Left kidney (tissue), 2 donors: ENCODE measurements around the gene CREG2. TPM values are rescaled to one million over a fixed set of nuclear protein-coding genes. Genes with fewer than 3 reads are reported as not detected.

ENCODE experiments used
- DNase-seq: peaks from one replicate; pipeline ENCODE4 v3.0.0-alpha.2; 2013
- polyA plus RNA-seq: library from polyadenylated mRNA; unstranded; fragments of 120-200 nt; gene quantifications from one replicate; pipeline ENCODE4 v1.2.1, GENCODE V29; 2013; ENCODE audit not compliant: insufficient read length

CREG2 gene
- polyA plus RNA-seq, 1 donor: 0.65 TPM

DNA sequence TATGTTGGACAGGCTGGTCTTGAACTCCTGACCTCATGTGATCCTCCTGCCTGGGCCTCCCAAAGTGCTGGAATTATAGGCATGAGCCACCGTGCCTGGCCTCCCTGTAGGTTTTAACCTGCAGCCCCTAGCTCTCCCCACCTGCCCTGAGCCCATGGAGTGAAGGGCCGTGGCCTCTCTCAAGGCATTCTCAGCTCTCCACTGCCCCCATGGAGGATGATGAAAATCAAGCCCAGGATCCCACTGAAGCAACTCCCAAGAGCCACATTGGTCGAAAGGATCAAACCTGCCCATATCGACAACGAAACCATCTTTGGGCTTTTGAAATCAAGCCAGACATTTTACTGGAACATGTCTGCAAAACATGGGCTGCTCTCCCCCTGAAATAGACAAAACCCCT lies 22.4 kb upstream of the CREG2 start:
- DNase-seq: no peak

DNA sequence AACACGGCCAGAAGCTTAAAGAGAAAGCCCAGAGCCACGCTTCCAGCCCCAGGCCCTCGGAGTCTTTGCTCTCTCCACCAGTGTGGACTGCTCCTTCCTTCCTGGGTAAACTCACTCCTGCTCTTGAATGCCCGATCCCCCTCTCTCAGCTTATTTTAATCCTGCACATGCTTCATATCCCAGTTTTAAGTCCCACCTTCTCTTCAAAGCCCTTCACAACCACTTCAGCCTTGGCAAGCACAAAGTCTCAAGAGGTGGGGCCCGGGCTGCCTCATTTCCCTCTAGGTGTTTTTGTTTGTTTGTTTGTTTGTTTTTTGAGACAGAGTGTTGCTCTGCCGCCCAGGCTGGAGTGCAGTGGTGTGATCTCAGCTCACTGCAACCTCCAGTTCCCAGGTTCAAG lies 21.6 kb upstream of the CREG2 start:
- DNase-seq: no peak

DNA sequence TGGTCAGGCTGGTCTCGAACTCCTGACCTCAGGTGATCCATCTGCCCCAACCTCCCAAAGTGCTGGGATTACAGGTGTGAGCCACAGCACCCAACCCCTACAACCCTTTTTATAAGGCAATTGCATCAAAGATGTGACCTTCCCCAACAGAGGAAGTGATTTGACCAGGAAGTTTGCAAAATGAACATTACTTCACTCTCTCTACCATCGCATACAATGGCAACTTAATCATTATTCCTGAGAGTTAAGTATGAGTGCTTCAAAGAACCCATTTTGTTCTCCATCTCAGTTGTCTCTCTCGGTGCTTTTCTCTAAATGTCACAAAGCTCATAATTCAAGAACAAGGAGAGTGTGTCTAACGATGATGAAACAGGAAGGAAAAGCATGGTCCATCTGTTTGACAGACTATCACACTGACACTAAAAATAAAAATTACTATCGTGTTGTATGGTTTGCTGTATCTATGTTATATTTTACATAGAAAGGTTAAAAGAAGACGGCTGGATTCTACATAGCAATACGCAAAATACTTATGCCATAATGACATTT lies 18.1 kb upstream of the CREG2 start:
- no peak for DNase-seq

DNA sequence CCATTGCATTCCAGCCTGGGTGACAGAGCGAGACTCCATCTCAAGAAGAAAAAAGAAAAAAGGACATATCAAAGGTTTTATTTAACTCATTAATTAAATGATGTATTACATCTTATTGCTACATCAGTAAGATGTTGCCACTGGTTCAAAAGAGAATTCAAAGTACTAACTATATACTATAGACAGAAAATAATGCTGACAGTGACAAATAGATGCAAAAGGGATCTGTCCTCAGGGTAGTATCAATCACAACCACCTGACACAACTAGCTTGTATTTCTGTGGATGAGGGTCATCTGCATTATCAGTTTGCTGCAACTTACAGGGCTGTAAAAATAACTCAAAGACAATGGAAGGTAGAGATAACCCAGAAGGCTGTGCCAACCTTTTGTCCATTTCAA lies 16.4 kb upstream of the CREG2 start:
- no peak for DNase-seq

DNA sequence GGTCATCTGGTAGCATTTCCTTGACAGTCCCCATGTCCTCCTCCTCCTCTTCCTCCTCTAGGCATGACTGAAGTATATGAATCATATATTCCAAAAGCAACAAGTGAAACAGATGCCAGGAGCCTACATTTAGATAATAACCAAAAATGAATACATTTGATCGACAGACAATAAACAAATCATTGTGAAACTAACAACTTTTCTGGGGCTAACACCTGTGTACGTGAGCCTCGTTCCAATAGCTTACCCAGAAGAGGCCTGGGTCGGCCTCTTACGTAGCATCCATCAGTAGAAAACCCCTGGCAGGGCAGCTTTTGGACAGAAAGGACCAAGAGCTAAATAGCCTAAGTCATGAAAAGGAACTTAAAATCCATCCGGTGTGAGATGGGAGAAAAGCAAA lies 15.3 kb upstream of the CREG2 start:
- DNase-seq: no peak

DNA sequence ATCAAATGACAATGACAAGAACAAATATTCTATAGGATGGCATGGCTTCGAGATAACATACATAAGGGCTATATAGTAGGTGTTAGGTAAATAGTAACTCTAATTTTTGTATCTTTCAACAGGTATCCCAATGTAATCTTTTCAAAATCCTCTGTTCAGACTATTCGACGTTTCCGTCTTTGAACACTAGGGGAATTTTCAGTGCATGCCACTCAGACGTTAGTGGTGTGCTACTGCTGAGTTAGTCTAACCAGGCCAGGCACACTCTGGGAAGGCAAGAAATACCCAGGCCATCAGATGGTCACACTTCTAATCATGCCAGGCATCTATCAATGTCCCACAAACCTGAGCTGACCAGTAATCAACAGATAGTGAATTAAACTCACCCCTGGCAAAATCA lies 14.6 kb upstream of the CREG2 start:
- DNase-seq: no peak

DNA sequence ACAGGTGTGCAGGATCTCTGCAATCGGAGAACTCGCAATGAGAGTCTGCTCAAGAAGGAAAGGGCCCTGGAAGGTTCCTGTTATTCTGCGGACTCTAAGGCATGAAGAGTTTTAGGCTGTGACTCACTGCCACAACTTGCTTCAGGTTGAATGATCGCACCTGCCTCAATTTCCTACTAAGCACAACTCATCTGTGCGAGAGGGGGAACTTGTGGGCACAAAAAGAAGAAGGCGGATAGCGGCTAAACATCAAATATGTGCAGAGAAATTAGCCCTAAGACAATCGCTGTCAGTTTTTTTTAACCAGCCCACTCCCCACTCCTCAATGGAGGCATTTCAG lies 14.0 kb upstream of the CREG2 start:
- DNase-seq: no peak

DNA sequence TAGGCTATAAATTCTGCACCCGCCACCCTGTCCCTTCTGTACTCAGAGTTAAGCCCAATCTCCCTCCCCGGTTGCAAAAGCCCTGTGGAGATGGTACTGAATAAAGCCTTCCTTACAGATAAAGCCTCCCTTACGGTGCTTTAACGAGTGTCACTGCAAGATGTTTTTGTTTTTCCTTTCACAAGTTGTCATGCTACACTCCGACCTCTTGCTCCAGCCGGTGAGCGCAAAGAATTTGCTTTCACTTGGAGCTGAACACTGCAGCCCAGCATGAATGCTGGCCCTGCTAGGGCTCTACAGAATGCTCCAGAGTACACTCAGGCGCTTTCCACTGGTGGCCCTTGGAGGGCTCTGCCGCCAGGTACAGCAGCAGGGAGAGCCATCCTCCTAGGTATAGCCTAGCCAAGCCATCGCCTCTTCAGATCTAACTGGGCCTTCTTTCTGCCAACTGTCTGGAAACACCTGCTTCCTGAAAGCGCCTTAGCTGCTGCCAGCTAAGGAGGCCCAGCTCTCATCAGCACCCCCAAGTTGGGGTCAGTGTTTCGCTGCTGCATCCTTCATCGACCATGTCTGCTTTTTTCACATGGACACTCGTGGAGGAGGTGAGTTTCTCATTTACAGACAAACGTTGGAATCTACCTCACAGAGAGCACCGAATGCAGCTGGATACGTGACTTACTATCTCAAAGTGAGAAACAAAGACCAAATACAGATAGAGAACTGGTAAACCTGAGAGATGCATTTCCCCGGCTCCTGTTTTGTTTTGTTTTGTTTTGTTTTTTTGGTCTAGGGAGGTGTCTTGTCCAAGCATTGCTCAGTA lies 13.4 kb upstream of the CREG2 start:
- no peak for DNase-seq

DNA sequence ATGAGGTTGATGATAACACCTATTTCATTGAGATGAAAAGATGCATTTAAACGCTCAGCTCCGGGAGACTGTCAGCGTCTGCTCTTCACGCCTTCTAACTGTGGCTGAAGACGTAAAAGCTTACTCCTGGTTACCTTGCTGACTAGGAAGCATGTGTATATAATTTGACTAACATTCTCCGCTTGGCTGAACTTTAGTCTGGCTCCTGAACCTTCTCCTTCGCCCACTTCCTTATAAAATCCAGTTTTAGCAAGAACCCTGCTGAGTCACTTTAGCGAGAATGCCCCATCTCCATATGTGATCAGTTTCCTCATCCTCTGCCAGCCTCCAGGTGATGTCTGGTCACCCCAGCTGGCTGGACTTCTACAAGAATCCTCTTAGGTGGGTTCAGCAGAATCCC lies 12.7 kb upstream of the CREG2 start:
- DNase-seq: no peak

DNA sequence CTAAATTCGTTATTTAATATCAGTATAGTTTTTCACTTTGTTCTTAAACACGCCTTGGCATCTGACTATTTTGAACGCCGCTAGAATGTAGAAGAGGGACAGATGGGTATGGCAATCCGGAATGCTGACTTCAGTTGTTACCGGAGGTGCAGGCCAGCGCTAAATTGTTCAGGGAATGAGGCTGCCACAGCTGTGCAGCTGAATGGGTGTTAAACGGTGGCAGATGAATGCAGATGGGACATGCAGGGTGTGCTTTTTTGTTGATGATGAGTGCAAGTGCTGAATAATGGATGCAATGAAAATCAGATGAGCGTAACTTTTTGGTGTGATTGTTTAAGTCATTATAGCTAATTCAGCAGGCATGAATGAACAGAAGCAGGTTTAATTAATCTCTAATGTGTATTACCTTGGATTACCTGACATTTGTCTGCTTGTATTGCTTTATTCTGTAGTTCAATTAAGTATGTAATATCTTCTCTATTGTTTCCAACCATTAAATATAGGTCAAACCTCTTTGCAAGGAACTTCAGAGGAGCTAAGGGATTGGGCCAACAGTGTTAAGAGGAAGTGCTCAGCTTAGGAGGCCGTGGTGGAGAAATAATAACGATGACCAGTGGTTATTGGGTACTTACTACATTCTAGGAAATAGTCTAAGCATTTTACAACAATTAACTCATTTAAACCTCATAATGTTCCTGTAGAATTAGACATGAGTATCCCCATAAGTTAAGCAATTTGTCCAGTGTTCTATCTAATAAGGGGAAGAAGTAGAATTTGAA lies 11.9 kb upstream of the CREG2 start:
- no peak for DNase-seq

DNA sequence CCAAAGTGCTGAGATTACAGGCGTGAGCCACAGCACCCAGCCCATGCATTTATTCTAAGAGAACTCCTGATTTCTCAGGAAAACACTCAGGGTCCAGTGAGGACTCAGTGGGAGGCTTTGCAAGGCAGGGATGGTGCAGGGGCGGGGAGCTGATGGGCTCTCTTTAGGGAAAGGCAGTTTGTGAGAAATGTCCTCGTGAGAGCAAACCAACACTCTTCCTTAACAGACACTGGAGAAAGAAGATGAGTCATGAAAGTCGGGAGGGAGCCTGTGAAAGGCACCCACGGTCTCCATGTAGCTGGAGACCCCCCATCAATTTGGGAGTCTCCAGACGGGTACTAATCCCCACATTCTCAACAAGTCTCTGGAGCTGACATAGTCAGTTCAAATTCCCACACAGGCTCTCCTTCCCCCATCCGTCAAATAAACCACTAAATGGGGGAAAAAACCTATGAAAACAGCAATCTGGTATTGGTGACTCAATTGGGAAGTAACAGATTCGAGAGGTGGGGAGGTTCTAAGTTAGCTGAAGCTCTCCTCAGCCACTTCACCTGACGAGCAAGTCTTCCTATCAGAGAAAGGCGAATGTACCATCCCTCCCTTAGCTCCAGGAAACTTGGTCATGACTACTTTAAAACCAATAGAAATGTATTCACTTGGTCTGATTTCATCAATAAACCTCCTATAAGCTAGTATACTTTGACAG lies 11.0 kb upstream of the CREG2 start:
- no peak for DNase-seq

DNA sequence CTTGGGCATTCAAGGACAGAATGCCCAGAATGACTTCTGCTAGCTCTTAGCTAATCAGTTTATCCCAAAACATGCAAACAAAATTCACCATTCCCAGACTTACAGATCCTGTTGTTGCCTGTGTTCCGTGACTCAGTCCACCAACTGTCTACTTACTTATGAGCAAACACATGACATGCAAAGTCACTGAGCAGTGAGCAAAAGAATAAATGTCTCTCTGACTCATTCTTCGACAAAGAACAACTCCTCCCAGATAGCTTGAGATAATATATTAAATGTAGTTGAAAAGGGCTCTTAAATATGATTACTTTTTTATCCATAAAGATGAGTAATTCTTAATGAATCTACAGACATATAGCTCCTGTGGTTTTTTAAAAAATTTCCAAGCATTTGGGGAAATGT lies 9.0 kb upstream of the CREG2 start:
- DNase-seq: no peak

DNA sequence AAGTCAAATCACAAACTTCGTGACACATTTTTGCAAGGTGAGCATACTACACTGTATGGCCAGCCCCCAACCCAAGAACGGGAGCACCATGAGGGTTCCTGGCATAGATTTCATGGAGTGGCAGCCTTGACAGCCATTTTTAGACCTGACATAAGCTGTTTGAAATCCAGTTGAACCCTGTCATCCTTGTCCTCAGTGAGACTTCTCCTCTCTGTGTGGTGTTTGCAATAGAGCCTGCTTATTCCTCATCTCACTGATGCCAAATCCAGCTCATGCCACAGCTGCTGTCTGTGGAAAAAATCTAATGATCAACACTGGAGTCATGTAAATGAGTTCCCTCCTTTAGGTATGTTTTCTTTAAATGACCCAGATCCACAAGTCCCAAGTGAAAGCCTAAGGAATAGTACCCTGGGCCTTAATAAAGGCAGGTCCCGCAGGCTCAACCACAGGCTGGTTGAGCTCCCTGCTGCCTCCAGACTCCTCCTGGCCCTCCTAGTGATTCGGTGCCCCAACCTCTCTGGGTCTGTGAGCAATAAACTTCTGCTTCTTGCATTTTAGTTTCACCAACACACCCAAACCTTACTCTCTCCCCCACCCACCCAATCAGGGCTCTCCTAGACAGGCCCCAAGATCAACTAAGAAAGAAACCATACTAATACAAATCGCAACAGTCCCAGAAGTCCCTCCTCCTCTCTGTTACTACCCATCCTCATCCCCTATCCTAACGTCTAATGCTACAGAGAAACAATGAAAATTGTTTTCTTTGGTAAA lies 8.4 kb upstream of the CREG2 start:
- no peak for DNase-seq

DNA sequence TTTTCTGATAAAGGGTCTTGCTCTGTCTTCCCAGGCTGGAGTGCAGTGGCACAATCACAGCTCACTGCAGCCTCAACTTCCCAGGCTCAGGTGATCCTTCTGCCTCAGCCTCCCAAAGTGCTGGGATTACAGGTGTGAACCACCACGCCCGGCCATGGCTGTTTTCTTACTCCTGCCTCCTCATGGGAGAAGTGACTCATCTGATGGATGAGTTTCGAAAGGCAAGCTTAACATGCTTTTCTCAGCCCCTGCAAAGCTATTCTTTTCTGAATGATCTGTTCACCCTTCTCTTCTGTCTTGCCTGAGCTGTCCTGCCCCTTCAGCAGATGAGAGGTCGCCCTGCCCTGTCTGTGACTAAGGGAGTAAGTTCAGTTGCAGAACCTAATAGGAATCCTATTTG lies 929 bp upstream of the CREG2 start:
- DNase-seq: no peak

DNA sequence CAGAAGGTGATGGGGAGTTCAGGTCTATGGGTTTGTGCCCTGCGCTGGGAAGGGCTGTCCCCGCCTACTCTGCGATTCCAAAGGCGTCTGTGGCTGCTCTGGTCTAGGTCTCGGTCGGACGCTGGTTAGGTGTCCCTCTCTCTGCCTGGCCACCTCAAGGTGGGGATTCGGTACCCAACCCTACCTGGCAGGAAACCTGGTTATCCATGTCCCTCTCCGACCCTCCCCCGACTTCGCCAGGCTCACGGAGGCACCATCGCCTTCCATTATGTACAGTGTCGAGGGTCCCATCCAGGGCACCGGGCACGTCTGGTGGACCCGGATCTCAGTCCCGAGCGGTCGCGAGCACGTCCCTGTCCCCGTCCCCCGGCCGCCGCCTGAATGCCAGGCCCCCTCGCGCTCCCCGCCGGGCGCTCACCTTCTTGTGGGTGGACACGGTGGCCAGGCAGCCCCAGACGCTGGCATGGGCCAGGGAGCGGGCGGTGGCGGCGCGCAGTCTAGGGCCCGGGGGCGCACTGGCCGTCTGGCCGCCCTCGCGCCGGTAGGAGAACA lies 628 bp downstream of the CREG2 start:
- no peak for DNase-seq

DNA sequence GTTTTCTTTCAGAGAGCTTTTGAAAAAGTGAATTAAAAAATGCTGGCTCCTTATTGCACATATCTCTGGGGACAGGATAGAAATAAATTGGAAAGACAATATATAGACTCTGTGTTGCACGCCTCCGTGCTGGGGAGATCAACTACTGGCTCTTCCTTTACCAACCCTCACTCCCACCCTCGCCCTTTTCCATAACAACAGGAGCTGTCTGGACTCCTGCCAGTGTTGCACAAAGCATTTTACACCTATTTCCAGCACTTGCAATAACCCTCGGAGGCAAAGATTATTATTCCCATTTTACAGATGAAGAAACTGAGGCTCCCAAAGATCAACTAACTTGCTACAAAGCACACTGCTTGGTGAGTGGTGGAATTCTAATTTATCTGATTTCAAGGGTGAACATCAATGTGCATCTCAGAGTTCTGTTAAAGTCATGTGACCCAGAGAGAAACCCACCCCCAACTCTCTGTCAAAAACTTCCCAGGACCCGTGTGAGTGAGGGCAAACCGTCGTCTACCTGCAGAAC lies 4.2 kb downstream of the CREG2 start:
- no peak for DNase-seq

DNA sequence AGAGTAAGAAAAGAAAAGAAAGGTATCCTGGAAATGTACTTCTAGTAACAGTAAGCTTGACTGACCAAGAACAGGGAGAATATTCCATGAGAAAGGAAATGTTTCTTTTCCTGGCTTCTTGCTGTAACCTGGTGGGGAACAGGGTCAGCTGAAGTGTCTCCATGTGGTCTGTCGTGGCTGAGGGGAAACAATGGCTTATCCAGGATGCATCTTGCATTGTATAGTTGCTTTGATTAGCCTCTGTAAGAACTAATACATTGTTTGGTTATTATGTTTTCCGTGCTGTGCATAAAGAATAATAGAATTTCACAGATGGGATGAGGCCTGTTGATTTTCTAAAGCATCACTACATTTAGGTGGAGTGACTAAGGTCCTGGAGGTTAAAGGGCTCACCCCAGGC lies 4.9 kb downstream of the CREG2 start:
- DNase-seq: no peak

DNA sequence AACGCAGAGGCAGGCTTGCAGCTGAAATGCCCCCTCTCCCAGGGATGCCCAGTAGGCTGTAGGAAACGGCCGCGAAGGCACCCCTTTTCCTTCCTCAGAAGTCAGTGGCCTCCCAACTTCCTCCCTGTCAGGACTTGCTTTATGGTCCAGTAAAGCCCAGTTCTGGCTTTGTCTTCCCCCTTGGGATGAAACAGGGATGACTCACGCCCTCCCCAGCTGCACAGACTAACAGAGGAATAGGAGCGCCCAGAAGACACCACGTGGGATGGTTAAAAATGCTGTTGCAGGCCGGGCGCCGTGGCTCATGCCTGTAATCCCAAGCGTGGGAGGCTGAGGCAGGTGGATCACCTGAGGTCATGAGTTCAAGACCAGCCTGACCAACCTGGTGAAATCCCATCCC lies 6.9 kb downstream of the CREG2 start:
- no peak for DNase-seq

DNA sequence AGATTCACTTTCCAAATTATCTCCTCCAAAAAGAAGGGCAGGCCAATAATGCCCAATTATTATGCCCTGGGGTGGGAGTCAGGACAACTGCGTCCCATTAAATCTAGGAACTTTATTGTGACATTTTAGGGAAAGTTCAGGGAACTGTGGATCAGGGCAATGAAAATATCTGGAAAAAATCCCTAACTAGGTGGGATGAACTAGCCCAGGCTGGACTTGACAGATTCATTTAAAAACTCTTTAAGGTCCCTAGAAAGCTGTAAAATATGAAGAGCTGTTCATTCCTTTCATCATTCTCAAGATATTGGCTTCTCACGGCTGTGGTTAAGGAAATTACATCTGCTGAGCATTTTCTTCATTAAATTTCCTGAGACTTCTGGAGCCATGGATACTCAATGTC lies 8.2 kb downstream of the CREG2 start:
- DNase-seq: no peak

DNA sequence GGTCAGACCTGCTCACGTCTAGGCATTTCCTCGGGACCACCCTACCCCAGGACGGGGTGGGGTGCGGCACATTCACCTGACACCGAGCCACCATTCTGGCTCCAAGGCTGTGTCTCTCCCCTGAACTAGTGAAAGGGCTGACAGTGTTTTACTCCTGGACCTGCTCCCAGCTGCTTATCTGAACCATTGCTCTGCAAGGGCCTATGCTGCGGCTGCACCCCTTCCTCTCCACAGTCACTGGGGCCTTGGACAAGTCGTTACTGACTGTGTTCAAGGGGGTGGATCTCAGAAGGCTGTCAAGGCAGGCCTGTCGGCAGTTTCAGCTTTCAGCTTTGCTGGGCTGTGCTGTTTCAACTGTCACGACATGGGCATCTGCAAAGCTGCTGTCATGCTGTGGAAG lies 11.7 kb downstream of the CREG2 start:
- no peak for DNase-seq

DNA sequence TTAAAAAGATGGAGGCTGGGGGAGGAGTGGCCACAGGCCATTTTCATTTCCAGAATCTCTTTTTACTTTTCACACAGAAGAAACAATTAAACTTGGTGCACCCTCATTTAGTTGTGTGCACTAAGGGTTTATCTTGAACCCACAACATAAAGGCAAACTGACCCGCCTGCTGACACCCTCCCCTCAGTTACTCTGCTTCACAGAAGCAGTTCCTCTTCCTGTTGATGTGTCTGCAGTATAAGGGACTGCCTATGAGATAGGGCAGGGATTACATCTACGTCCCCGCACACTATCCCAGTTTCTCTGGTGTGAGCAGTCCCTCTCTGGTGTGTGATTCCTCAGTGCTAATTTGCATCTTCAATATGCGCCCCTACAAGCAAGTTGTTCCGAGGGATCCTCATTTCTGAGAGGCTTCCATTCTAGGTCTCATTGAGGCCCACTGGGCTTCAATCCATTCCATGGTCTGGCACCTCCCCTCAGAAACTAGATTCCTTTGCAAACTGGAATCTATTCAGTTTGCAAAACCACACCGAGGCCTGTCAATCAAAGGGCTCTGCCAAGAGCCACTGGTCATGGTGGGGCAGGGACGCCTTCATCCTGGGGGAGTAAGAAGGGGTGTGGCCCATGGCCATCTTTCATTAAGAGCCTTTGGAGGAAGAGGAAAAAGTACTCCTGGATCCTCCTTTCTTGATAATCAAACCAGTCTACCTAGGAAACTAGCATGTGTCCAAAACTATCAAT lies 12.3 kb downstream of the CREG2 start:
- no peak for DNase-seq
